GM23248 (cell line): ENCODE measurements around the gene CDC40.

ENCODE experiments used
- EZH2 ChIP-seq: fragments of 200-600 bp; sonication (generic); IDR thresholded peaks from 2 replicates; pipeline ENCODE4 v1.6.1; 2018; ENCODE audit warnings: antibody characterized with exemption, mild to moderate bottlenecking; ENCODE audit not compliant: insufficient read depth, poor library complexity, severe bottlenecking
- EZH2phosphoT487 ChIP-seq: fragments of 200-600 bp; sonication (generic); IDR thresholded peaks from 2 replicates; pipeline ENCODE4 v1.6.1; 2018; ENCODE audit warnings: antibody characterized with exemption, moderate library complexity, mild to moderate bottlenecking, low read depth; ENCODE audit not compliant: insufficient read depth

GRCh38 chr6:110214338-110214737 is 34.1 kb downstream of the CDC40 start:
- TF ChIP-seq EZH2, result no peak
- TF ChIP-seq EZH2phosphoT487, result no peak
